ENCODE results near the gene CPLX1. TPM values are rescaled to one million over a fixed set of nuclear protein-coding genes. Genes with fewer than 3 reads are reported as not detected.

Gene CPLX1
- total RNA-seq, 1 experiment from 2014 or later, result 14.5 TPM

GRCh38 chr4:735583-735982 is 90.3 kb downstream of the CPLX1 start (continued):
- TF ChIP-seq TCF7L2 (IDR thresholded peaks at IDR 0.05; ENCODE audit: borderline replicate concordance, extremely low read depth, insufficient read depth, insufficient read length) (no peak), CTCF (IDR thresholded peaks at IDR 0.05 in 2 of 3, conservative IDR thresholded peaks at IDR 0.05 in 1 of 3; ENCODE audit: borderline replicate concordance in 1 of 3, insufficient read depth in 1 of 3, low read depth in 2 of 3, low read length in 2 of 3) (no peak), ZFX (IDR thresholded peaks at IDR 0.05) (no peak)

Other genes starting within 250 kb of the CPLX1 start
- gene TMEM271, start 249.8 kb downstream of the CPLX1 start, total RNA-seq (2021; ENCODE audit: unreplicated experiment), result not detected
- not detected for gene PDE6B, start 200.6 kb downstream of the CPLX1 start, total RNA-seq (2021; ENCODE audit: unreplicated experiment)
- gene ATP5ME, start 151.9 kb downstream of the CPLX1 start, total RNA-seq (2021; ENCODE audit: unreplicated experiment), result 330 TPM
- gene MYL5, start 151.6 kb downstream of the CPLX1 start, total RNA-seq (2021; ENCODE audit: unreplicated experiment), result 14.0 TPM
- 5.5 TPM for gene SLC49A3, start 137.0 kb downstream of the CPLX1 start, total RNA-seq (2021; ENCODE audit: unreplicated experiment)
- 66.3 TPM for gene PCGF3, start 120.3 kb downstream of the CPLX1 start, total RNA-seq (2021; ENCODE audit: unreplicated experiment)
- gene GAK, start 106.2 kb upstream of the CPLX1 start, total RNA-seq (2021; ENCODE audit: unreplicated experiment), result 123 TPM
- 17.5 TPM for gene TMEM175, start 106.3 kb upstream of the CPLX1 start, total RNA-seq (2021; ENCODE audit: unreplicated experiment)
- gene DGKQ, start 147.4 kb upstream of the CPLX1 start, total RNA-seq (2021; ENCODE audit: unreplicated experiment), result 22.0 TPM
- gene IDUA, start 160.9 kb upstream of the CPLX1 start, total RNA-seq (2021; ENCODE audit: unreplicated experiment), result 28.2 TPM
- gene SLC26A1, start 167.3 kb upstream of the CPLX1 start, total RNA-seq (2021; ENCODE audit: unreplicated experiment), result 0.22 TPM
- gene FGFRL1, start 185.5 kb upstream of the CPLX1 start, total RNA-seq (2021; ENCODE audit: unreplicated experiment), result 91.1 TPM